SJCRH30 (cell line): Measurements from ENCODE around the gene ZNF497. TPM values are rescaled to one million over a fixed set of nuclear protein-coding genes. Genes with fewer than 3 reads are reported as not detected.

Experiments
- DNase-seq, 2 experiments: peaks; one replicate each; pipeline ENCODE4 v3.0.0-alpha.2; 2015 to 2020
- H3K27ac ChIP-seq: fragments of 250-450 bp; sonication (Bioruptor Pico); 2 replicates; pipeline ENCODE4 v1.5.1; 2020; ENCODE audit warnings: mild to moderate bottlenecking, moderate library complexity
- H3K27me3 ChIP-seq: fragments of 250-450 bp; sonication (Bioruptor Pico); 2 replicates; pipeline ENCODE4 v1.5.1; 2020; ENCODE audit warnings: mild to moderate bottlenecking, moderate library complexity
- H3K36me3 ChIP-seq: fragments of 250-450 bp; sonication (Bioruptor Pico); 2 replicates; pipeline ENCODE4 v1.5.1; 2020; ENCODE audit warnings: mild to moderate bottlenecking, moderate library complexity
- H3K4me1 ChIP-seq: fragments of 250-450 bp; sonication (Bioruptor Pico); 2 replicates; pipeline ENCODE4 v1.5.1; 2020; ENCODE audit warnings: mild to moderate bottlenecking, moderate library complexity
- H3K4me3 ChIP-seq: fragments of 250-450 bp; sonication (Bioruptor Pico); 2 replicates; pipeline ENCODE4 v1.5.1; 2020; ENCODE audit warnings: mild to moderate bottlenecking, moderate library complexity
- H3K9me3 ChIP-seq: fragments of 250-450 bp; sonication (Bioruptor Pico); replicated peaks from 2 replicates; pipeline ENCODE4 v1.5.1; 2020; ENCODE audit warnings: mild to moderate bottlenecking, moderate library complexity
- total RNA-seq: library from RNA; depleted of rRNA; stranded (reverse); fragments of >200 nt; shearing (Covaris generic); gene quantifications from 2 replicates; pipeline ENCODE4 v1.2.3, GENCODE V29; 2014

Gene ZNF497
- total RNA-seq, 1 experiment from 2014 or later = 0.45 TPM

DNA sequence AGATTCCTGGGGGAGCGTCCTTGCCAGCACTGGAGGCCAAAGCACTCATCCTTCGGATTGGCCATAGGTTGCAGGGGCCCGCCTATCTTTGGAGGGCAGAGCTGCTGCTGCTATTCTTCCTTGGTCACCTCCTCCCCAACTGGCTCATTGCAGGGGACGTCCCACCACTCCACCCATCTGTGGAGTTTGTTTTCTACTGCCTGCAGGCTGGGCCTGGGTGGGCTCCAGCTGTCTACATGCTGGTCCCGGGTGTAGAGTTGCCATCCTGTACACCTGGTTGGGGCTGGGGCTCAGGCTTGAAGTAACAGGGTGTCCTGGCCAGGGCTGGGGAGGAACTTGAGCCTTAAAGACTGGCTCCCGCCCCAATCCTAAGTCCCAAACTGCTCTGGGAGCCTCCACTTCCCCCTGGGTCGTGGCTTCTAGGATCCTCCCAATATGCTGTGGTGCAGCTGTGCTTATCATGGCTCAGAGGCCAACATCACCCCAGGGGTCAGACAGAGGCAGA, 35.0 kb upstream of the ZNF497 start:
- no peak overlapping the region for H3K4me3 ChIP-seq
- peaks cover 35% of the 10 kb centered on the region for H3K36me3 ChIP-seq
- DNase-seq = no peak
- H3K27me3 ChIP-seq = no peaks in the 10 kb centered on the region
- no peaks in the 10 kb centered on the region for H3K9me3 ChIP-seq
- H3K27ac ChIP-seq = no peak overlapping the region
- no peaks in the 10 kb centered on the region for H3K4me1 ChIP-seq

GRCh38 chr19:58396691-58397532, 34.4 kb upstream of the ZNF497 start:
- H3K36me3 ChIP-seq = peaks cover 42% of the 10 kb centered on the region
- no peak for DNase-seq
- H3K4me1 ChIP-seq = no peaks in the 10 kb centered on the region
- no peaks in the 10 kb centered on the region for H3K27me3 ChIP-seq
- no peaks in the 10 kb centered on the region for H3K9me3 ChIP-seq
- no peak overlapping the region for H3K27ac ChIP-seq
- H3K4me3 ChIP-seq = no peak overlapping the region

DNA sequence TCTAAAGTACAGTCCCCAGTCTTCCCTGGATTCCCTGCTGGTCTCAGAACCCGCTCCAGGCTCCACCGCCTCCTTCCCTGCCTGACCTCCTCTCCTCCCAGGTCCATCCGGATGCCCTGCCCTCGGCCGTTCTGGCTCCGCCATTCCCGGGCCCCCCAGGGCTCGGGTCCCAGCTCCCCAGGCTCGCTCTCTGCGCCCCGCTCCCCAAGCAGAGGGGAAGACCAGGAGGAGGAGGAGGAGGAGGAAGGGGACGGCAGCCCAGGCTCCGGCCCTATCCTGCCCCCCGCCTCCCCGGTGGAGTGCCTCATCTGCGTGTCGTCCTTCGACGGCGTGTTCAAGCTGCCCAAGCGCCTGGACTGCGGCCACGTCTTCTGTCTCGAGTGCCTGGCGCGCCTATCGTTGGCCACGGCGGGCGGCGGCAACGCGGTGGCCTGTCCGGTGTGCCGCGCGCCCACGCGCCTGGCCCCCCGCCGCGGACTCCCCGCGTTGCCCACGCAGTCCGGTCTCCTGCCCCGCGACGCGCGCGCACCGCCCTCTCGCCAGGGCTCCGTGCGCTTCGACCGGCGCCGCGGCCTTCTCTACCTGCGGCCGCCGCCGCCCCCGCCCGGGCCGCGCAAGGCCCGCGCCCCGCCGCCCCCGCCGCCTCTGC, 33.6 kb upstream of the ZNF497 start:
- peaks cover 48% of the 10 kb centered on the region for H3K36me3 ChIP-seq
- no peaks in the 10 kb centered on the region for H3K27me3 ChIP-seq

GRCh38 chr19:58395220-58395978, 32.8 kb upstream of the ZNF497 start, which contains the start of gene RNF225:
RNF225 (plus strand) TSS chr19:58395656; CDS start chr19:58396090, 434 bp downstream.
- H3K4me3 ChIP-seq = no peak within 1 kb of the TSS
- peaks cover 55% of the 10 kb centered on the region for H3K36me3 ChIP-seq
- H3K4me1 ChIP-seq = no peaks in the 10 kb centered on the region

More for the DNA sequence above, 33.6 kb upstream of the ZNF497 start:
- Histone ChIP-seq H3K27ac (no peak overlapping the region), H3K4me3 (no peak overlapping the region), H3K4me1 (no peaks in the 10 kb centered on the region), H3K9me3 (no peaks in the 10 kb centered on the region)
- no peak for DNase-seq

DNA sequence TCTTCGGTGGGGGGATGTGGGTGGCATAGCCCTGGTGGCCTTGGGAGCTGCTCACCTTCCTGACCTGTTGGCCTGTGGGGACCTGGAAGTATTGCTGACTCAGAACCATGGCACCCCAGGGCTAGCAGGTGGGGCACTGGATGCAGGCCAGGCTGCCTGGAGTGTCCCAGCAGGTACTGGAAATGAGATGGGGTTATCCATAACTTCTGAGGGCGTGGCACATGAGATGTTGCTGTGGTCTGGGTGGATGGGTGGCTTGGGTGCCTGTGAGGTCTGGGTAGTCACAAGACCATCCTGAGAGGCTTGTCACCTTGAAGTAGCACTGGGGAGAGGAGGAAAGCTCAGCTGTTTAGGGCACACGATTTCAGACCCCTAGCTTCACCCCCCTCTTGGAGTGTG, 32.3 kb upstream of the ZNF497 start:
- Histone ChIP-seq H3K9me3 (no peaks in the 10 kb centered on the region), H3K36me3 (peaks cover 61% of the 10 kb centered on the region), H3K27me3 (no peaks in the 10 kb centered on the region), H3K4me3 (no peak overlapping the region), H3K27ac (no peak overlapping the region), H3K4me1 (no peaks in the 10 kb centered on the region)
- DNase-seq = no peak

More at GRCh38 chr19:58395220-58395978, 32.8 kb upstream of the ZNF497 start, which contains the start of gene RNF225:
- Histone ChIP-seq H3K9me3 (no peaks in the 10 kb centered on the region), H3K27me3 (no peaks in the 10 kb centered on the region), H3K27ac (no peak within 1 kb of the TSS)
- no peak for DNase-seq

DNA sequence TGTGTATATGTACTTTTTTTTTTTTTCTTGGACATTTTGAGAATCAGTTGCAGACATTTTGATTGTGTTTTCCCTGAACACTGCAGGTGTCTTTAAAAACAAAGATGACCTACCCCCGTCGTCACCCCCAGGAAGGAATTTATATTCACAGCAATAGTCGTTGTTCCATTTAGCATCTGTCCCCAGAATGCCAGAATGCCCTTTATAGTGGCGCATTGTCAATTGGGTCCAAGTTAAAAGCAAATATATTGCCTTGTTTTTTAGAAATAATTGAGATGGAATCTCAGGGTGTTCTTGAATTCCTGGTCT, 31.1 kb upstream of the ZNF497 start:
- Histone ChIP-seq H3K9me3 (no peaks in the 10 kb centered on the region), H3K36me3 (peaks cover 72% of the 10 kb centered on the region), H3K27me3 (no peaks in the 10 kb centered on the region), H3K4me1 (no peaks in the 10 kb centered on the region; the same call in 1 of the 2 replicates), H3K27ac (no peak overlapping the region), H3K4me3 (no peak overlapping the region)
- no peak for DNase-seq

- H3K27ac ChIP-seq = no peak overlapping the region
- peaks cover 78% of the 10 kb centered on the region for H3K36me3 ChIP-seq
- no peak for DNase-seq
- H3K4me3 ChIP-seq = no peak overlapping the region
- no peaks in the 10 kb centered on the region for H3K27me3 ChIP-seq
- no peaks in the 10 kb centered on the region for H3K9me3 ChIP-seq
- H3K4me1 ChIP-seq = peaks cover 1% of the 10 kb centered on the region; the same call in 1 of the 2 replicates
Observed at GRCh38 chr19:58392945-58393724, 30.6 kb upstream of the ZNF497 start.

DNA sequence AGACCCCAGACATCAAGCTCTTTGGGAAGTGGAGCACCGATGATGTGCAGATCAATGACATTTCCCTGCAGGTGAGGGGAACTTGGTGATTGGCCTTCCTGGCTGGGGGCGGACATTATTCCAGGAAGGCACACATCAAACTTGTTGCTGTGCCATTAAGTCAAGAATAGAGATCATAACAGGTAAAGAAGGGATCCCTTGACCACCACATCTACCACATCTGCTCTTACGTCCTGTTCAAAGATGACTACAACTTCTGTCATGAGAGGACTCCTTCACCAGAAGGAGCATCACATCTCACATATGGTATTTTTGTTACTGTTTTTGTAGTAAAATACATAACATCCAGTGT, 25.6 kb upstream of the ZNF497 start:
- peak overlapping the region; percentile 80 for H3K4me3 ChIP-seq
- H3K4me1 ChIP-seq = peaks cover 3% of the 10 kb centered on the region; the same call in 1 of the 2 replicates
- peak overlapping the region; percentile 87 for H3K27ac ChIP-seq
- H3K36me3 ChIP-seq = peaks cover 51% of the 10 kb centered on the region
- no peaks in the 10 kb centered on the region for H3K9me3 ChIP-seq
- no peaks in the 10 kb centered on the region for H3K27me3 ChIP-seq
- DNase-seq = no peak

DNA sequence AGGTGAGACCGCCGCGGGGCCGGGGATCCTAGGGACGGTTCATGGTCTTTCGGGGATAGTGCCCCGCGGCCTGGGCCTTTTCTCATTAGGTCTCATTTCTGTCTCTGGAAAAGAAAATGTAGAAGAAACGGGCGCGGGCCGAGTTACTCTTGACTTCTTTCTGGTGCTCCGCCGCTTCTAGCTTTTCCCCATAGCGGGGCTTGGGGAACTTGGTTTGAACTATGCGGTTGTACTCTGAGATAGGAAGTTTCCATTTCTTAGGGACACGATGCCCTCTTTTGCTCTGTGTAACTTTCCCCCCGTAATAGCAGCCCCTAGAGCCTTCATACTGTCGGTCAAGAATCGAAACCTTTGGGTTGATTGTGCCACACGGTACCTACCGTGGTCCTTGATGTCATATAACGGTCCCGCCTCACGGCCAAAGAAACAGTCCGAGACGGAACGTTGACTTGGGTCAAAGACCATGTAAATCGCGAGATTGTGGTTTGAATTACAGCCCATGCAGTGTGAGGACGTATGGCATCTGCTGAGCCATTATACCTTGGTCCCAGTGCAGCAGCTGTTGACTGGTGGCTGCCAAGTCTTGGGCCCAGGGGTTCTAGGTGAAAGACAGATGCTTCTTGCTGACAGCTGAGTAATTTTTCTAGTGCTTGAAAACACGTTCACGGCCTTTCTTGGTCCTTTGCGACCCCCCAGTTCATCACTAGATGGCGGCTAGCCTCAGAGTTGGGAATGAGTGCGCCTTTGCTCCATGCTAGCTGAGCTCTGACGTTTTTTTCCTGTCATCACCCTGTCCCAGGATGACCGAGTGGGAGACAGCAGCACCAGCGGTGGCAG, 25.0 kb upstream of the ZNF497 start:
- H3K9me3 ChIP-seq = no peaks in the 10 kb centered on the region
- peak overlapping the region; percentile 80 for H3K4me3 ChIP-seq
- peak; percentile 55 to 59 for DNase-seq
- H3K27ac ChIP-seq = peak overlapping the region; percentile 87
- peaks cover 45% of the 10 kb centered on the region for H3K36me3 ChIP-seq
- H3K27me3 ChIP-seq = no peaks in the 10 kb centered on the region
- peaks cover 3% of the 10 kb centered on the region; the same call in 1 of the 2 replicates for H3K4me1 ChIP-seq

DNA sequence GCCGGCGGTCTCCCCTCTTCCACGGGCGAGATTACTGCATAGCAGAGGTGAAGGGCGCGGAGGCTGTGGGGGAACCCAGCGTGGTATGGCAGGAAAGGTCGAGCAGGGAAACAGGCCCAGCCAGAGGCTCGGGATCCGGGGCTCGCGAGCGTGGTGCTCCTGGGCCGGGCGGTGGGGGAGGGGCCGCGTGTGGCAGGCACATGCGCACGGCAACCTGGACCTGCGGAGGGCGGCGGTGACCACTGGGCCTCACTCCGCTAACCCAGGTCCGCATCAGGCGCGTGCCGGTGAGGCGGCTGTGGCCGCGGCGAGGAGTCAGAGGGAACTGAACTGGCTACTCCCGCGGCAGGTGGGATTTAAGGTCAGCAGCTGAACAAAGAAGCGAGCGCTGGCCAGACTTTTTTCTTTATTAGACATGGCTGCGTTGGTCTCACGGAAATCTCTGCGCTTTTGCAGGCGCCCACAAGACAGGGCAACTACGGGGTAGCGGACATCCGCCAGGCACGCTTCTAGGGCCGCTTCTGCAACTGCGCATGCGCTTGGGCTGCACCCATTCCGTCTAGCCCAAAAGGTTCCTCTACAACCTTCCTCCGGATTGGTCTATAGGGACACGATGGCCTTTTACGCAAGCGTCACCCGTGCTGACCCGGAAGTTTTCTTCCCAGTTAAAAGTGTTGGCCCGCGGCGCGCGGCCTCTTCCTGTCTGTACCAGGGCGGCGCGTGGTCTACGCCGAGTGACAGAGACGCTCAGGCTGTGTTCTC, 24.2 kb upstream of the ZNF497 start, which contains the start of gene RPS5:
Gene RPS5 (plus strand): TSS at position 694 of the 762 bp plus-strand sequence. CDS start 869 bp downstream, outside the sequence.
- Histone ChIP-seq H3K9me3 (no peaks in the 10 kb centered on the region), H3K4me3 (peak within 1 kb of the TSS; percentile 80), H3K36me3 (peaks cover 37% of the 10 kb centered on the region), H3K4me1 (peaks cover 3% of the 10 kb centered on the region; the same call in 1 of the 2 replicates), H3K27me3 (no peaks in the 10 kb centered on the region), H3K27ac (peak within 1 kb of the TSS; percentile 87)
- peak; percentile 97 to 99 for DNase-seq

DNA sequence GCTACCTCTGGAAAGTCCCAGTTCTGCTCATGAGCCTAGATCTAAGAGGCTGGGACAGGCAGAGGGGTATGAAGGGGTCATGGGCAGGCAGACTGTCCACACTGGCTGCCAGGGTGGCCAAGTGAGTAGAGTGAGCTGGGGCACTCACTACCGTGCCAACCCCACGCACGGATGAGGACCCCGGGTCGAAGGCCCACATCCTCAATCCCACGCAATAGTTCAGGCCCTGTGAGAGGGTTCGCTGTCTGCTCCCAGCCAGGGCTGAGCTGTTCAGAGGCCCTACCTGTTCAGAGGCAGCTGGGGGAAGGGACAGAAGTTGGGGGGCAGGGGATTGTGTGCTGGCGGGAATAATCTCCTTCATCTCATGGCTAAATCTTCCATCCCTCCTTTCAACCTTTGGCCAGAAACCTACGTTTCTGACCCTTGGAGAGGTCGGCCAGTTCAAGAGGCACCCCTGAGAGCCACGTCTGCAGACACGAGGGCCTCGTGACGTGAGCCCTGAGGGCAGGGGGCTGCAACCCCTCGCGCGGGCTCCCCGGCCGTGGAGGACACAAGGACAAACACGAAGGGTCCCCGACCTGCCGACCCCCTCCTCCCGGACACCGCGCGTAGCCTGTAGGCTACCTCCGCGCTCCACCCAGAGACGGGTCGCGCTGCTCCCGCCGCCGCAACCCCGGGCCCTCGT, 23.5 kb upstream of the ZNF497 start:
- peak overlapping the region; percentile 80 for H3K4me3 ChIP-seq
- no peak for DNase-seq
- H3K36me3 ChIP-seq = peaks cover 32% of the 10 kb centered on the region
- peaks cover 3% of the 10 kb centered on the region; the same call in 1 of the 2 replicates for H3K4me1 ChIP-seq
- H3K27me3 ChIP-seq = no peaks in the 10 kb centered on the region
- H3K9me3 ChIP-seq = no peaks in the 10 kb centered on the region
- H3K27ac ChIP-seq = peak overlapping the region; percentile 87

- Histone ChIP-seq H3K4me3 (peak overlapping the region; percentile 80; the same call in 1 of the 2 replicates), H3K9me3 (no peaks in the 10 kb centered on the region), H3K4me1 (peaks cover 3% of the 10 kb centered on the region; the same call in 1 of the 2 replicates), H3K27ac (no peak overlapping the region), H3K27me3 (no peaks in the 10 kb centered on the region), H3K36me3 (peaks cover 25% of the 10 kb centered on the region)
- DNase-seq = no peak
Observed at GRCh38 chr19:58385313-58385890, 22.9 kb upstream of the ZNF497 start.
